Activated naive CD8-positive, alpha-beta T cell treated with anti-CD3 and anti-CD28 coated beads, Interleukin-2, amount 50 U/mL, for 24 hours (primary cell): Measurements from ENCODE around the gene KRTAP1-5.
"Not testable (repeated sequence)": the region's sequence is repeated elsewhere in the genome, so short reads cannot be mapped to it uniquely, and the experiment has no call there.

Source experiments
- ATAC-seq: fragments of 150-1000 bp; cut with Tn5 transposase; one replicate; pipeline ENCODE4 v1.10.0; 2021
- DNase-seq: peaks from one replicate; pipeline ENCODE4 v3.0.0; 2021
- H3K27ac Mint-ChIP-seq: one replicate; pipeline ENCODE4 v1.8.0; 2021; ENCODE audit warnings: mild to moderate bottlenecking, mixed read lengths
- H3K27me3 Mint-ChIP-seq: one replicate; pipeline ENCODE4 v1.8.0; 2021; ENCODE audit warnings: mixed read lengths
- H3K36me3 Mint-ChIP-seq: one replicate; pipeline ENCODE4 v1.8.0; 2021; ENCODE audit warnings: low read depth, mixed read lengths
- H3K4me1 Mint-ChIP-seq: one replicate; pipeline ENCODE4 v1.8.0; 2021; ENCODE audit warnings: mixed read lengths
- H3K4me3 Mint-ChIP-seq: one replicate; pipeline ENCODE4 v1.8.0; 2021; ENCODE audit warnings: mild to moderate bottlenecking, moderate library complexity, mixed read lengths
- H3K9me3 Mint-ChIP-seq: one replicate; pipeline ENCODE4 v1.8.0; 2021; ENCODE audit warnings: mixed read lengths

The KRTAP1-5 gene

GRCh38 chr17:41026715-41027471 lies at the start of gene KRTAP1-5:
Gene KRTAP1-5, minus strand, starts transcription at chr17:41027208. Its CDS starts 53 bp downstream, at chr17:41027155.
- H3K27me3 Mint-ChIP-seq = peaks cover 21% of the 10 kb centered on the region
- H3K36me3 Mint-ChIP-seq = no peaks in the 10 kb centered on the region
- no peak for DNase-seq
- H3K4me3 Mint-ChIP-seq = no peak within 1 kb of the TSS
- H3K9me3 Mint-ChIP-seq = no peaks in the 10 kb centered on the region
- no peak for ATAC-seq
- H3K4me1 Mint-ChIP-seq = no peaks in the 10 kb centered on the region
- H3K27ac Mint-ChIP-seq = no peak within 1 kb of the TSS

- H3K9me3 Mint-ChIP-seq = no peaks in the 10 kb centered on the region
Observed at GRCh38 chr17:41076788-41077187, 49.8 kb upstream of the KRTAP1-5 start.

GRCh38 chr17:41073676-41074075 lies 46.7 kb upstream of the KRTAP1-5 start:
- no peak for DNase-seq
- Mint-ChIP-seq H3K4me1 (no peaks in the 10 kb centered on the region), H3K27me3 (peaks cover 23% of the 10 kb centered on the region), H3K9me3 (no peaks in the 10 kb centered on the region), H3K27ac (no peak overlapping the region), H3K36me3 (no peaks in the 10 kb centered on the region), H3K4me3 (no peak overlapping the region)
- no peak for ATAC-seq

More at GRCh38 chr17:41076788-41077187, 49.8 kb upstream of the KRTAP1-5 start:
- no peaks in the 10 kb centered on the region for H3K36me3 Mint-ChIP-seq
- H3K27ac Mint-ChIP-seq = no peak overlapping the region
- H3K27me3 Mint-ChIP-seq = peaks cover 23% of the 10 kb centered on the region
- H3K4me3 Mint-ChIP-seq = no peak overlapping the region
- no peak for DNase-seq
- no peaks in the 10 kb centered on the region for H3K4me1 Mint-ChIP-seq
- no peak for ATAC-seq

- Mint-ChIP-seq H3K4me3 (no peak overlapping the region), H3K9me3 (no peaks in the 10 kb centered on the region), H3K4me1 (no peaks in the 10 kb centered on the region), H3K27me3 (peaks cover 17% of the 10 kb centered on the region), H3K36me3 (no peaks in the 10 kb centered on the region), H3K27ac (no peak overlapping the region)
- DNase-seq = no peak
- ATAC-seq = no peak
Observed at GRCh38 chr17:41071606-41072360, 44.8 kb upstream of the KRTAP1-5 start.

GRCh38 chr17:41069031-41069430 lies 42.0 kb upstream of the KRTAP1-5 start:
- Mint-ChIP-seq H3K27ac (no peak overlapping the region), H3K27me3 (no peaks in the 10 kb centered on the region)
- no peak for ATAC-seq

GRCh38 chr17:41067281-41067680 lies 40.3 kb upstream of the KRTAP1-5 start:
- Mint-ChIP-seq H3K4me1 (no peaks in the 10 kb centered on the region), H3K27me3 (no peaks in the 10 kb centered on the region), H3K4me3 (no peak overlapping the region), H3K27ac (no peak overlapping the region), H3K36me3 (no peaks in the 10 kb centered on the region), H3K9me3 (no peaks in the 10 kb centered on the region)
- ATAC-seq (no peak), DNase-seq (no peak)

More at GRCh38 chr17:41069031-41069430, 42.0 kb upstream of the KRTAP1-5 start:
- Mint-ChIP-seq H3K4me3 (no peak overlapping the region), H3K9me3 (no peaks in the 10 kb centered on the region), H3K4me1 (no peaks in the 10 kb centered on the region), H3K36me3 (no peaks in the 10 kb centered on the region)
- no peak for DNase-seq

- ATAC-seq (peak; percentile 40), DNase-seq (no peak)
- no peak within 1 kb of the TSS for H3K27ac Mint-ChIP-seq
- no peaks in the 10 kb centered on the region for H3K4me1 Mint-ChIP-seq
- H3K36me3 Mint-ChIP-seq = no peaks in the 10 kb centered on the region
- H3K4me3 Mint-ChIP-seq = no peak within 1 kb of the TSS
- peaks cover 2% of the 10 kb centered on the region for H3K27me3 Mint-ChIP-seq
- no peaks in the 10 kb centered on the region for H3K9me3 Mint-ChIP-seq
Observed at GRCh38 chr17:41065829-41066624, 39.0 kb upstream of the KRTAP1-5 start, which contains the start of gene KRTAP2-4. Gene KRTAP2-4, minus strand, starts transcription at chr17:41065879. Its CDS starts 34 bp downstream, at chr17:41065845.

- not testable (repeated sequence) for H3K27ac Mint-ChIP-seq, H3K27me3 Mint-ChIP-seq, H3K4me1 Mint-ChIP-seq, H3K9me3 Mint-ChIP-seq, DNase-seq, H3K36me3 Mint-ChIP-seq, H3K4me3 Mint-ChIP-seq, ATAC-seq
Observed at GRCh38 chr17:41065016-41065689, 38.1 kb upstream of the KRTAP1-5 start.

- H3K4me1 Mint-ChIP-seq = no peaks in the 10 kb centered on the region
- no peaks in the 10 kb centered on the region for H3K36me3 Mint-ChIP-seq
- ATAC-seq (no peak), DNase-seq (no peak)
- H3K9me3 Mint-ChIP-seq = no peaks in the 10 kb centered on the region
- no peak overlapping the region for H3K4me3 Mint-ChIP-seq
- H3K27me3 Mint-ChIP-seq = peaks cover 14% of the 10 kb centered on the region
- no peak overlapping the region for H3K27ac Mint-ChIP-seq
Observed at GRCh38 chr17:41064301-41064700, 37.3 kb upstream of the KRTAP1-5 start.

GRCh38 chr17:41063449-41063848 lies 36.4 kb upstream of the KRTAP1-5 start:
- peaks cover 18% of the 10 kb centered on the region for H3K27me3 Mint-ChIP-seq

GRCh38 chr17:41061964-41062363 lies 35.0 kb upstream of the KRTAP1-5 start:
- ATAC-seq = no peak
- no peak for DNase-seq
- Mint-ChIP-seq H3K4me1 (no peaks in the 10 kb centered on the region), H3K4me3 (no peak overlapping the region), H3K9me3 (no peaks in the 10 kb centered on the region), H3K27ac (no peak overlapping the region), H3K36me3 (no peaks in the 10 kb centered on the region), H3K27me3 (peaks cover 30% of the 10 kb centered on the region)

More at GRCh38 chr17:41063449-41063848, 36.4 kb upstream of the KRTAP1-5 start:
- no peak for ATAC-seq
- H3K9me3 Mint-ChIP-seq = no peaks in the 10 kb centered on the region
- DNase-seq = no peak
- H3K4me3 Mint-ChIP-seq = no peak overlapping the region
- H3K27ac Mint-ChIP-seq = no peak overlapping the region
- no peaks in the 10 kb centered on the region for H3K4me1 Mint-ChIP-seq
- no peaks in the 10 kb centered on the region for H3K36me3 Mint-ChIP-seq

- H3K4me3 Mint-ChIP-seq = no peak within 1 kb of the TSS
- H3K27ac Mint-ChIP-seq = no peak within 1 kb of the TSS
- ATAC-seq = no peak
- peaks cover 33% of the 10 kb centered on the region for H3K27me3 Mint-ChIP-seq
- H3K9me3 Mint-ChIP-seq = no peaks in the 10 kb centered on the region
- no peaks in the 10 kb centered on the region for H3K36me3 Mint-ChIP-seq
- H3K4me1 Mint-ChIP-seq = no peaks in the 10 kb centered on the region
- DNase-seq = no peak
Observed at GRCh38 chr17:41060052-41060604, 33.1 kb upstream of the KRTAP1-5 start, which contains the start of gene KRTAP2-3. Gene KRTAP2-3, minus strand, starts transcription at chr17:41060114. Its CDS starts 64 bp downstream, at chr17:41060050.

- ATAC-seq, H3K4me3 Mint-ChIP-seq, DNase-seq, H3K4me1 Mint-ChIP-seq, H3K36me3 Mint-ChIP-seq, H3K27ac Mint-ChIP-seq, H3K9me3 Mint-ChIP-seq: not testable (repeated sequence)
- H3K27me3 Mint-ChIP-seq = peaks cover 33% of the 10 kb centered on the region
Observed at GRCh38 chr17:41059276-41060051, 32.5 kb upstream of the KRTAP1-5 start.
